Ovary (tissue), 3 donors: ENCODE measurements around the gene SGTA.

Experiments used
- CTCF ChIP-seq, 3 donors: fragments of 450-650 bp in 2 of 3; fragments of 200-600 bp in 1 of 3; IDR thresholded peaks; one replicate each; pipeline versions ENCODE4 v1.5.1 to v1.8.0; 2016 to 2022; ENCODE audit warnings: antibody characterized with exemption in 3 of 3, mild to moderate bottlenecking in 1 of 3
- POLR2A ChIP-seq: fragments of 450-650 bp; IDR thresholded peaks from one replicate; pipeline ENCODE4 v1.6.1; 2017; ENCODE audit warnings: antibody characterized with exemption, mild to moderate bottlenecking, moderate library complexity
- donor health status: DM: no; HTN: no; CAD: no.

- TF ChIP-seq CTCF (IDR thresholded peaks at IDR 0.05) = no peak
- TF ChIP-seq POLR2A = no peak
These were observed 22.3 kb upstream of the SGTA start for GRCh38 chr19:2805261-2805900.
